ENCODE measurements around the gene KCNN3.

DNA sequence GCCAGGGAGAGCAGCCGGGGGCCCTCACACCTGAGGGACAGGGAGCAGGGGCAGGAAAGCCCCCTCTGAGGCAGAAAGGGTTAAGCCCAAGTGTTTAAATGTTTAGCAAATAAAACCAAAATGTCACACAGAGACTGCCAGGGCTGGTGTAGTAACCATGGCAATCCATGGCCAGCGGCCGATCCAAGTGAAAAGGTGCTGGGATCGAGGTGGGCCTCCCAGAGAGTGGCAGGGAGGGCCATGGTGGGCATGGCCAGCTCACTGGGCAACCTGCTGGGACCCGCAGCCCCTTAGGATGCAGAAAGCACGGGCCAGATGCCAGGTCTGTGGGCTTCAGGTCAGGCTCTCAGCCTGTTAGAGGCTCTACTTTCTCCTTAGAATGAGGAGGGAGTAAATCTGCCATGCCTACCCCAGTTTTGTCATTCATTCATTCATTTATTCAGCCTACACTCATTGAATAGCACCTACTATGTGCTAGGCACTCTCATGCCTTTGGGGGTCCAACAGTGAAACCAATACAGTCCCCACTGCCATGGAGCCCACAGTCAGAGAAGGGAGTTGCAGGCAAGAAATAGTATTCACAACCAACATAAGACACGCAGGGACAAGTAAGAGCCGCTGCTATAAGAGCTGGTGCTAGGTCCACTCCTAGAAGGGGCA is 56.1 kb downstream of the KCNN3 start:
- TF ChIP-seq ZFP3 (CRISPR knock-in tag; IDR thresholded peaks at IDR 0.05) (no peak), RARB (CRISPR knock-in tag; IDR thresholded peaks at IDR 0.05) (no peak)
- TF ChIP-seq, protein P1, sequence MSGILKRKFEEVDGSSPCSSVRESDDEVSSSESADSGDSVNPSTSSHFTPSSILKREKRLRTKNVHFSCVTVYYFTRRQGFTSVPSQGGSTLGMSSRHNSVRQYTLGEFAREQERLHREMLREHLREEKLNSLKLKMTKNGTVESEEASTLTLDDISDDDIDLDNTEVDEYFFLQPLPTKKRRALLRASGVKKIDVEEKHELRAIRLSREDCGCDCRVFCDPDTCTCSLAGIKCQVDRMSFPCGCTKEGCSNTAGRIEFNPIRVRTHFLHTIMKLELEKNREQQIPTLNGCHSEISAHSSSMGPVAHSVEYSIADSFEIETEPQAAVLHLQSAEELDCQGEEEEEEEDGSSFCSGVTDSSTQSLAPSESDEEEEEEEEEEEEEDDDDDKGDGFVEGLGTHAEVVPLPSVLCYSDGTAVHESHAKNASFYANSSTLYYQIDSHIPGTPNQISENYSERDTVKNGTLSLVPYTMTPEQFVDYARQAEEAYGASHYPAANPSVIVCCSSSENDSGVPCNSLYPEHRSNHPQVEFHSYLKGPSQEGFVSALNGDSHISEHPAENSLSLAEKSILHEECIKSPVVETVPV (CRISPR knock-in tag; IDR thresholded peaks at IDR 0.05), result no peak

Data from SK-N-SH treated with all-trans-retinoic acid at 6 μM for 48 hours (cell line).